GM11168 (cell line): ENCODE measurements around the gene CEP72.
"Not testable (repeated sequence)": the region's sequence is repeated elsewhere in the genome, so short reads cannot be mapped to it uniquely, and the experiment has no call there.

Experiments used
- in situ Hi-C: fragments of 300-500 bp; cut with MboI; formaldehyde crosslinking; loops from one replicate; pipeline ENCODE4 v1.12.0; 2022; ENCODE audit warnings: low sequenced_read_pairs; ENCODE audit not compliant: unreplicated experiment

CEP72 gene

GRCh38 chr5:693271-694041, 81.3 kb downstream of the CEP72 start, which contains the start of gene TPPP:
TPPP (minus strand) TSS chr5:693352; CDS start chr5:678060, 15,292 bp downstream.
- in situ Hi-C loops: not testable (repeated sequence)

DNA sequence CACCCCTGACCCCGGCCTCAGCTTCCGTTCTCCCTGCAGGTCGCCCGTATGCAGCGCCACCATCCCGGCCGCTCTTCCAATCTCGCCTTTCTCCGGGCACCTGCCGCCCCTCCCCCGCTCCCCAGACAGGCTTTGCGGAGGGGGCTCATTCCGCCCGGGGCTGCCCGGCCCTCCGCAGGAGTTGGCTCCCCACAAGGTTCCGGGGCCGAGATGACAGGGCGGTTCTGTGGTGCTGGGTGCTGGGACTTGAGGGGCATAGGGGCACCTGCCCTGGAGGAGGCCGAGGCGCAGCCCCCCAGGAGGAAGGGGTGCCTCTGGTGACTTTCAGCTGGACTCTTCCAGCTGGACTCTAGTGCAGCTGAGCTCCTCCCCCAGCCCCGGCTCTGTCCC, 81.9 kb downstream of the CEP72 start:
- in situ Hi-C loops: not testable (repeated sequence)

GRCh38 chr5:695475-695874, 83.3 kb downstream of the CEP72 start:
- in situ Hi-C loops: not testable (repeated sequence)

DNA sequence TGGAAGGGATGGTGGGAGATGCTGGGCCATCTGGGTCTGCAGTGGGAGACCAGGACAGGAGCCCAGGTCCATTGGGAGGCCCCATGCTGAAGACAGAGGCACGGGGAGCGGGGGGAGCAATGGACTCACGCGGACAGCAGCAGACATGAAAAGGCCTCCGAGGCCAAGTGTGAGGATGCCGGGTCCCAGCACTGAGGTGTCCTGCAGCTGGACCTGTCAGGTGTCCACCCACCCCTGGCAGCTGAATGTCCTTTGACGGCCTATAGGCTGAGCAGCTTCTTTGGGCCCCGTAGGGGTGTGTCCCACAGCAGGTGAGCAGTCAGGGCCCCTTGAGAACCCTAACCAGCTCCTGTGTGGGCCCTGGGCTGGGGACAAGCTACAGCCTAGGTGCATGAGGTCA, 84.1 kb downstream of the CEP72 start:
- in situ Hi-C loops: not testable (repeated sequence)

- in situ Hi-C loops: not testable (repeated sequence)
Observed at GRCh38 chr5:696753-697702, 84.9 kb downstream of the CEP72 start.
